DMS153 treated with DMSO at 0.1 percent for 48 hours (cell line): Measurements from ENCODE around the gene ADTRP.

ENCODE experiments used
- DNase-seq: peaks from one replicate; lab custom pipeline; 2025; ENCODE audit not compliant: unreplicated experiment; lab: John Stamatoyannopoulos, UW

ADTRP gene

DNA sequence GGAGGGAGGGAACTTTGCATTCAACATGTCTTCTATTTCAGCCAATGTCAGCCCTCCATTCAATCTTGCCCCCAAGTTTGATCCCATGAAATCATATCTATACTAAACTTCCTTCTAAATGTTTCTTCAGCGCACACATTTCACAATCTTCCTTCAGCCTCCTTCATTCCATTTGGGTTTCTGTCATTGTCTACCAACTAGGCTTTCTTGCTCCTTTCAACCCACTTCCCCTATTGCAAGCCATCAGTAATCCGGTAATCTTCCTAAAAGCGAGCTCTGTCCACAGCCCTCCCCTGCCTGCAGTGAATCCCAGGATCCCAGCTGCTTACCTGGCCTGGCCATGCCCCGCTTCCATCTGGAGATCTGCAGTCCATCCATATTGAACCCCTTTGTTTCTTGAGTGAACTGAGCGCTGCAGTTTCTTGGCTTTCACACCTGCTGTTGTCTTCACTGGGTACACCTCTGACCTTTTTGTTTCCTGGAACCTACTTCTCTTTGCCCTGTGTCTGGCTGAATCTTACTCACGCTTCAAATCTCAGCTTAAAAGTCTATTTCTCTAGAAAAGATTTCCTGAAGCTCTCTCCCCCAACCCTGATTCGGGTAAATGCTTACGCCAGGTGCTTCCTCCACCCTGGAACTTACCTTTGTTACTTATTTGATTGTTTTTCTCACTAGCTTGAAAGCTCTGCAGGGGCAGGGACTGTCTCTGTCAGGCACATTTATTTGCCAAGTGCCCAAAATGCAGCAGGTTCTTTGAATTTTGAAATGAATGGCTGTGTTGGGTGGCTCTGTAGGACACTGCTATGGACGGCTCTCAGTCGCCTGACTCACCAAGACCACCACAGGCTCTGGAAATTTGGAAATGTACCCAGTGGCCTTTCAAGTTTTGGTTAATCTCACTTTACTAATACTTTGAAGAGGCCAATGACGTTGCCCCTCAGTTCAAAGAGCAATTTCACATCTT, 50.3 kb downstream of the ADTRP start:
- no peak for DNase-seq

DNA sequence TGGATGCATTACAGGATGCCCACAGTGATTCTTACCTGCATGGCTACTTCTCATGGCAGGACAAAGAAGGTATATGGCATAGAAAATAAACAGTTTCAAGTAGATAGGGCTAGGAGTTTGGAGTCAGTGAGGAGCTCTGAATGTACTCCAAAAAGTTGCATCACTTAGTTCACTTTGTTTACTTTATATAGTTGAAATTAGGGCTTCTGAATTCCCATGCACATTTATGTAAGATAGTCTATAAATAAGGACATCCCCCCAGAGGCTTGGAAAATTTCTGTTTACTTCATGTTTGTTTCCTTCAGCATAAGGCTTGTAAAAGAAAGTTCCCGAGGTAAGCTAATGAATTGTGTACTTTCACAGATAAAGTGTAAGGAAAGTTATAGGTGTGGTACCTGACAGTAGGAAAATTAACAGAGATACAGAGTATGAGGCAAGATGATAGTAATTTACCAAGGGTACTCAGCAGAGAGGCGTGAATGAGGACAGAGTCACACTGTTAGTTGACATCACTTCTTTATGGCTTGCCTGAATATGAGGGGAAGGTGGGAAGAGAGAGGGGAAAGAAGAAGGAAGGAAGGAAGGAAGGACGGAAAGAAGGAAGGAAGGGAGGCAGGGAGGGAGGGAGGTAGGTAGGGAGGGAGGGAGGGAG, 51.1 kb downstream of the ADTRP start:
- no peak for DNase-seq

DNA sequence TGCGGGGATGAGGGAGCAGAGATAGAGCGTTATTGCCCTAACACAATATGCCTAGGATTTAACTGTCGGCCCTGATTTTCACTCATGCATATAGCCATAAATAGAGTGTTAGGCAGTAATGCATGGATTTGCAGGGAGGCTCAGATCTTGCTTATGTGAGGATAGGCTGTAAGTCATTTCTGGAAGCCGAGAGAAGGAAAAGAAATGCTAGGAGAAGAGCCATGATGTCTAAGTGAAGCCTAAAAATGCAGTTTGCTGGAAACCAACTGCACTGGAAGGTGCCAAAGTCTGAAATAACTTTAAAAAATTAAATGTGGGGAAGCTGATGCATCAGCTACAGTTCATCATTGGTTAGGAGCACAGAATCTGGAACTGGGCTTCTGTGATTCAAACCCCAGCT, 54.3 kb downstream of the ADTRP start:
- no peak for DNase-seq

DNA sequence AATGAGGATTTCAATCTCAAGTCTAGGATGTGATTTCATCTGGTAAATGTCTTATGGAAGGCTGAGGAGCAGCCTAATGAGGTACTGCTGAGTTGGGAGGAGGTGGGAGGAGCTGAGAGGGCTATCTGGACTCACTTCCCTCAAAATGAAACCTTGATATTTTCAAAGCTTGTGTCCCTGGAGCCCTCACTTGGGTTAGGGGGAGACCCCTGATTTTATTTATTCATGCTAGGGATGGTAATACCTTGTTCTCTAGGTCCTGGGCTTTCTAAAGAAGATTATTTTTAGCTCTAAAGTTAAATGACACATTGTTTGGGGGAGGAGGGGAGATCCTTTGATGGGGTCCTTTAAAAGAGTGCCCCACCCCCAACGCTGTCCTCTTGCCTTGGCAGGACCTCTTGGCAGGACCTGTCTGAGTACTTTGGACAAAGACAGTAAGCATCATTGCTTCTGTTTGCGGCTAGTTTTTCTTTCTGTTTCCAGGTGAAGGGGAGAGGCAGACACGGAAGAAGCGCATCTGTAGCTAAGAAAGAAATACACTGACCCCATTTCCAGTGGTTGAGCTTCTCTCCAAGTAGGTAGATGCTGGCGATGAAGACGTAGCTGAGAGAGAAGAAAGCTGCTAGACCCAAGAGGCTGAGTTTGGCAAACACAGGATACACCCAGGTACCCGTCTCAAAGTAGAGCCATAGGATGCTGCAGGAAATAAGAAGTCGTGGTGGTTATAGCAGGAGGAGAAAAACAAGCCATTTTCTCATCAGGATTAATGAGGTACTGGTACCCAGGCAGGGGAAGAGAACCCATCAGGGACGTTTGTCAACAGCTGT, 55.6 kb downstream of the ADTRP start:
- no peak for DNase-seq

DNA sequence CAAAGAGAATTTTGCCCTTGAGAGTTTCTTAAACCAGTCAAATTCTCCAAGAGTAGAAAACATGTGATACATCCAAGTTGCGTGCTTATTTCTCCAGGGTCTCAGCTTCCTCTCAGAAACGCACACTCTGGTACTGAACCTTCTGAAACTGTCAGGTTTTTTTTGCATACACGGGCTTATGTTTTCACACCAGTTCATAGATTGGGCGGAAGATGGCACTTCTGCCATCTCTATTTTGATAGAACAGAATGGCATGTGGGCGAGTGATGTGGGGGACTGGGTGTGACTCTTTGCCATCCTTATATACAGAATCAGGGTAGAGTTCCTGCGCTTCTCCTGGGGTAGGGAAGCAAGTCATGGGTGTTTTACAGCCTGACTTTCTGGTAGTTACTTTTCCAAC, 56.4 kb downstream of the ADTRP start:
- no peak for DNase-seq

DNA sequence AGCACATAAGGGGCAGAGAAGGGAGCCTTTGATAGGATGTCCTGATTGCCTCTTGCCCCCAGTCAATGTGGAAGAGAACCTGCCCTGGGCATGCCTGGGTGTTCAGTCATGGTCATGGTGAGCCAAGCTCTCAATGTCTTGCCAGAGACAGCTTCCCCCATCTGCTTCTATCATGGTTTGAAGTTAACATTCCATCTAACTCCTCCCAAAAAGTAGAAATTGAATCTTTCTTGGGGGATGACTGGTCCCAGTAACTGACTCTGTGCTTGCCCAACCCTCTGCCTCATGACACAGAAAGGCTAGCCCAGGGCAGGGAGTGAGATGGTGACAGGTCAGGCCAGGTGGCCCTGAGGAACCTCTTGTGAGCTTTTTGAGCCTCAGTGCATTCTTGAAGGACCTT, 60.1 kb downstream of the ADTRP start:
- DNase-seq, result no peak

DNA sequence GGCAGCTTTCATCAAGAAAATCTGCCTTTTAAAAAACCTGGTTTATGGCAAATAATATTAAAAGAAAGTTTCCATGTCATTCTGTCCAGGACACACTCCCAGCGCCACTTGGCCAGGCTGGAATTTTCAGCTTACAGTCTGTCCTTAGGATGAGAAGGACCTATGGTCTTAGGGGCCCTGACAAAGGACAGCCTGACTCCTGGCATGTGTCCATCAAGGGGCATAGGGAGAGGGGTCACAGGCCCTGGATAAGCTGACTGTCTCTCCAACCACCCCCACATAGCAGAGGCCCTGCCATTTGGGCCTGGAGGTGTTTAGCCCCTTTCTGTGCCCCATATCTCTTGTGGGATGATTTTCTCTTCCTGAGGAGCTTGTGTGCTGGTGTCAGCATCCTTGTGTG, 60.6 kb downstream of the ADTRP start:
- no peak for DNase-seq

DNA sequence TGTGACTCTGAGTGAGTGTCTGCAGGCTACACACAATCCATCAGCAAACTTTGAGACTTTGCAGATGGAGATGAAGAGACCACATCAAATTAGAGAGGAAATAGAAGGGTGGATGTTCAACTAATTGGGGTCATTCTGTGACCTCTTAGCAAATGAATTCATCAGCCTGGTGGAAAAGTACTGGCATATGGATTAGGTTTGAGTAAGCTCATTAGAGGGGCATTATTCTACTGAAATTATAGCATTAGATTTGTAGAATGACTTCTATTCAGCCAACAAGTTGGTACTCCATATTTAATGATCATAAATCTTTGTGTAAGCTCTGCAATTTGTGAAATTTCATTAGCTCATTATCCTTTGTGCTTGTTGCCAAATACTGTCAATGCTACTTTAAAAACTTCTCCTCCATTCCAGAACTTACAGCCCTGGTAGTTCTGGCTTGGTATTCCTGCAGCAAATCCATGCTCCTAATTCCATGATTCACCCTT, 63.8 kb downstream of the ADTRP start:
- DNase-seq, result no peak

DNA sequence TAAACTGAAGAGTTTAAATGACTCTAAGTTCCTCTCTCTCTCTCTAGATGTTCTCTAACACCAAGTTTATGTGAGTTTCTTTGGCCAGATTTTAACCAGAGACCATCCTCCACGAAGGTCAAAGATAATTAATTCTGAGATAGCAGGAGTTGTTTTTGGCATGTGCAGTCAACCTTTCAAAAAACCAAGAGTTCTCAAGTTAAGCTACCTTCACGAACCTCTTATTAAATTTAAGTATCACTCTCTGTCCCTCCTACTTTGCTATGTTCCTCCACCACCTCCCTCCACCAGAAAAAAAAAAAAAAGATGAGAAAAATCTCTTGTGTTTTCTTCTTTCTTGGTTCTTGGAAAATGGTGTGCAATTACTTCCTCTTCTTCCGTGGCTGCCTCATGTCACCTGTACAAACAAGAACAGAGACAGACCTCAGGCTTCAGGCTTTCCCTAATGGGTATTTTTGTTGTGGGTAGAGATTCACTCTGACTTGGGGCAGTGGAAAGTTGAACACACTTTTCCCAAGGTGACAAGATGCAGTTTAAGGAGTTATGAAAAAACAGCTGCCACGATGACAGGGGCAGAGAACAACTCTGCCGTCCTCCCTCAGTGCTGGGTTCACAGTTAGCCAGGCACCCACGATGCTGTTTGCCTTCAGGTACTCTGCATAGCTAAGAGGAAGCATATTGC, 64.3 kb downstream of the ADTRP start:
- no peak for DNase-seq

DNA sequence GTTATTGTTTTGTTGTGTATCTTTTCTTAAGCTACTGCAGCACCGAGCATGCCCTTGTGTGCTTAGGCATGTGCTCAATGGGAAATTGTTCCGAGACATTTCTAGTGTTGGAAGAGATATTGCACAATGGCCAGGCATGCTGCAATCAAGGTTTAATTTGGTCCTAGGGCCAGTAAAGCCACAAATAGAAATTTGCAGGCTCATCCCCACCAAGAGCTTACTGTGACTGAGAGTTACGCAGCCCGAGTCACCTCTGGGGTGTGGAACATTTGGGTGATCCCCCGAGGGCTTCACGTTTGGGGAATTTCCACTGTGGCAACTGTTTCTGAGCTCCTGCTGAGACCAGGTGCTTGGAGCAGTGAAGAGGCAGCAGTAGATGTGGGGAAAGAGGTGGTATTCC, 65.8 kb downstream of the ADTRP start:
- DNase-seq, result no peak

DNA sequence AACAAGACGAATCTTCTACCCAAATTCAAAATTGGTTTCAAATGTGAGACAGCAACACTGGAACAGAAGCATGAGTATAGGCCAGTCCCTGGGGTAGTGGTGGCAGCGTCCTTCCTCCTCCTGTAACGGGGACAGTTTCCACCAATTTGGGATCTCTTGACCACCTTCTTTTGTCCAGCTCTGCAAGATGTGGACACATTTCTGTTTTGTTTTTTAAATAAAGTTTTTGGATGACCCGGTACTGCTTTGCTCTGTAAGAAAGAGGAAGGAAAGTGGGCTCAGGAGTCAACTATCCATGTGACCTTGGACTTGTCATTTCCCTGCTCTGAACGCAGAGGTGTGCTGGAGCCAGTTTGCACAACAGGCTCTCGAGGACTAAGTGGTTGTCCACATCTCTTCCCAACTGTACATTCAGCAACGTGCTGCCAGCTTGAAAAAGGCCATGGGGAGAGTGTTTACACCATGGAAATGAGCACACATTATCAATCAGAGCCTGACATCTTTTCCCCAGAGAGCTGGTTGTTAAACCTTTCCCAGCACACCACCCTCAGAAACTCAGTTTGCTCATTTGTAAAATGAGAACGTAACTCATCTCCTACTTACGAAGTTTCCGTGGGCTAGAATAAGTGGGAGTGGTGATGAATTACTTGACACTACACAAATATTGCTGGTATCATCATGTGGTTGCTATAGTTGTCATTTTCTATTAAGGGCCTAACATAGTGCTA, 66.5 kb downstream of the ADTRP start:
- no peak for DNase-seq

DNA sequence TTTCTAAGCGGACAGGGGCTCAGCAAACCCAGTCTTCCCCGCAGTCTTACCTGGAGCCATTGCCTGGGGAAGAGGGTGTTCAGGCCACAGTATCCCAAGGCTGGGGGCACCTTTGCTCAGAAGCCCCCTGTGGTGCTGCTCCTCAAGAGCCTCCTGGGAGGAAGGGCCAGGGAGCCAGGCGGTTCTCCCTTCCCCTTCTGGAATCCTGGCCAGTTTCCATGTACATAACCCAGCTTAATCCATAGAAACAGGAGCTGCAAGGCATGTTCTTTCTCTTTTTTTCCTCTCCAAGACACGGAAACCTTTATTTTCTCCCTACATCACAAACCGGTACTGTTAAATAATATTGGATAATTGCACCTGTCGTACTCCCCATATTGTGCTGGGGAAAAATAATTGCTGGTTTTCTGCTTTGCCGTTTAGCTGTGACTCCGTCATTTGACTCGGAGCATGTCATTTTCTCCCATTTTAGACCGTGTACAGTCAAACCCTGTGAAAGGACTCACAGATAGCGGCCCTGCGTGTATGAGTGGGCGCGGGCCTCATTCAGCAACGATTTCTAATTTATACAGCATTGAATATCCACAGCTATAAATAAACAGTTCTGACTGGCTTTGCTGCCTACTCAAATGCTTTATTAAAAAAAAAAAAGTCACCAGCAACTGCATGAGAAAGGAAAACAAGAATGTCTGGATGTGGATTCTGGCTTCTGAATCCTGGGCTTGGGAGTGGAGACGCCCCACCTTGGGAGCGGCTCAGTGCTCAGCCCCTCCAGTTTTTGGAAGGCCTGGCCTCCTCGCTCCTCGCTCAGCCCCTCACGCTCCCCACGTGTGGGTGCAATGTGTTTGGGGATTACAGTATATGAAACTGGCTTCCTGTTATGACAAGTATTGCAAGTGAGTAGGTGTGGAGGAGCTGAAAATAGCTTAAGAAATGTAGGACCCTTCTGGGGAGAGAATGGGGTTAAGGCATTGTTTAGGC, 67.3 kb downstream of the ADTRP start:
- DNase-seq, result no peak

DNA sequence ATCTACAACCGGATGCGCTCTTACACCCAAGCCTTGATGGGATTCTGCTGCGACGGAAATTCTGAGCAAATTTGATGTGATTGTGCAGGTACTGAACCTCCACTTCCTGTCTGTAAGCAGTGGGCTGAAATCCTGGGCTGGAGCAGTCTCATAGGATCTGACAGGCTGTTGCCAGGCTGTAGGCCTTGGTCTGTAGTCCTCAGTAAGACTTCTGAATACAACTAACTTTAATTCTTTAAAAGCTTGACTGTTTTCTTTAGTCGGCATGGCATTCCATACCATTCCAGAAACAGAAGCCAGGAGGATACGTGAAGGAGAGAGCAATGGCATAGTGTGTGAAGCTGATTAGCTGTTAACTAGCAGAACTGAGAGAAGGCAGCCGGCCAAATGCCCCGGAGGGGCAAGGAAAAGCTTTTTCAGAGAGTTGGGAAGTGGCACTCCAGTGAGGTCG, 68.3 kb downstream of the ADTRP start:
- DNase-seq, result no peak

DNA sequence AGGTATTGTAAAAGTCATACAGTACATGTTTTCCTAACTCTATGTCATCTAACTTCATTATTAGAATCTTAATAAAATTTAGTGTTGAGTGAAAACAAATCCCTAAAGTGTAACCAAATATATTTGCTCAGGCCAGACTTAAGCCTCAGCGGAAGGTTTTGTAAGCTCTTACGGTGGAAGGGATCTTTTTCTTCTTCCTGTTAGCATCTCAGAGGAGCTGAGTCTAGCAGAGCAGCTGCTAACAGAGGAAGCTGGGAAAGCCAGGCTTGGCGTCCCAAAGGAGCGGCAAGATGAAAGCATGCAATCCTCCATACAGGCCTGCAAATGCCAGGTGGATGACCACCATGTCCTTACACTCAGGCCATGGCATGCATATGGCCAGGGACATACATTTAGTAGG, 72.4 kb downstream of the ADTRP start:
- DNase-seq, result no peak

DNA sequence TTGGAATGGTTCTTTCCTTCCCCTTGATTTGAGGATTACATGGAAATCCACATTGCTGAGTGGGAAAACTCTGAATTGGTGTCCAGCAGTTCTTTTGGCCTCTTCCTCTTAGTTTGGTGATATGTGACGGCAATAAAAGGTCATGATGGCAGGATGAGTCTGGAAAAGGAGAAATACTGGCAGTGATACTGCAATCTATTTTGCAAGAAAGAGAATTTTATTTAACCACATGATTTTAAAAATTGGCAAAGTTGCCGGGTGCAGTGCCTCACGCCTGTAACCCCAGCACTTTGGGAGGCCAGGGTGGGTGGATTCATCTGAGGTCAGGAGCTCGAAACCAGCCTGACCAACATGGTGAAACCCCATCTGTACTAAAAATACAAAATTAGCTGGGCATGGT, 73.1 kb downstream of the ADTRP start:
- no peak for DNase-seq

DNA sequence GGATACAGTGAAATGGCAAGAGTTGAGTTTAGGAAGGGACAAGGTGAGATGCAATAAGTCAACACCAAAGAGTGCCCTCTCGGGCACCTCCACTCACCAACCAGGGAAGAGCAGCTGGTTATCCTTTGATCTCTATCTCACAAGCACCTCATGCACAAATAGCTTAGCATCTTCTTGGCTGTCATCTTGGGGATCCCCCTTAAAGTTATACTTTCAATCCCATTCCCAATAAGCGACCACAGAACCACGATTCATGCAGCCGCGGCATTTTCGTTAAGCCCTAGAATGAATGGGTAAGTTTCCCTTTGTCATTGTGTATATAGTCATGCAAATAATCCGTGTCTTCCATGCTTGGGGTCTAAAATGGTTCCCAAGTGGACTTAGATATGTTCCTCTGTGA, 73.5 kb downstream of the ADTRP start:
- no peak for DNase-seq

DNA sequence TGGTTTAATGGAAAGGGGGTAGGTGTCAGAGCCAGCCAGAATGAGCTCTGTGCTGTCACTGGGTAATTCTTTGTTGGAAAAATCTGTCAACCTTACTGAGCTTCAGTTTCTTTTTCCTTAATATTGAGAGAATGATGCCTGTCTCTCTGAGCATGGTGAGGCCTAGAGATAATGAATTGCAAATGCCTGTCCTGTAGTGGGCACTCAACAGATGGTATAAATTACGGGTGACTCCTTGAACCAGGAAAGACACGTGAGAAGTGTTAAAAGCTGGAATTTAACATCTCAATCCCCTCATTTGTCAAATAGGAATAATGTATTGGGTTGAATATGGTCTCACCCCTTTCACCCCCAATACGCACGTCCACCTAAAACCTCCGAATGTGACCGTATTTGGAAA, 74.9 kb downstream of the ADTRP start:
- no peak for DNase-seq

DNA sequence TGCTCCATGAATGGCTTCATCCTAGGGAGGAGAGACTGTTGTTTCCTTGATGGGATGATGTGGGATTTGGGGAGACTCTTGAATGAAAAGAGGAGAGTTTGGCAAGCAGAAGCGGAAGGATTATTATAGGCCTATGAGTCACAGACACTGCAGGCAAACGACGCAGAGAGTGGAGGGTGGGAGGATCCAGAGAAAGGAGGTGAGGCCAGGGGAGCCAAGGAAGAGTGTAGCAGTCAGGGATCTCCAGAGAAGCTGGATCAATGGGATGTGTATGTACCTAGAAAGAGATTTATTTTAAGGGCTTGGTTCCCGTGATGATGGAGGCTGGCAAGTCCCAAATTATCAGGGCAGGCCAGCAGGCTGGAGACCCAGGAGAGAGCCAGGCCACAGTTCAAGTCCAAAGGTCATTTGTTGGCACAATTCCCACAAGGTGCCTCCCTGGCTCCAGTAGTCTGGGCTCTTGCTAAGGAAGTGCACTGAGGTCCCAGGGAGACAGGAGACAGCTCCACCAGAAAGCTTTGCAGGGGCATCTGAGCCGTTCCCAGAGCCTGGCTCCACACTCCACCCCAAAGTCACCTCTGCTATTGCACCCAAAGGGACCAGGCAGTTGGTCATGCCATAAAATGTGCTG, 76.0 kb downstream of the ADTRP start:
- DNase-seq, result no peak

DNA sequence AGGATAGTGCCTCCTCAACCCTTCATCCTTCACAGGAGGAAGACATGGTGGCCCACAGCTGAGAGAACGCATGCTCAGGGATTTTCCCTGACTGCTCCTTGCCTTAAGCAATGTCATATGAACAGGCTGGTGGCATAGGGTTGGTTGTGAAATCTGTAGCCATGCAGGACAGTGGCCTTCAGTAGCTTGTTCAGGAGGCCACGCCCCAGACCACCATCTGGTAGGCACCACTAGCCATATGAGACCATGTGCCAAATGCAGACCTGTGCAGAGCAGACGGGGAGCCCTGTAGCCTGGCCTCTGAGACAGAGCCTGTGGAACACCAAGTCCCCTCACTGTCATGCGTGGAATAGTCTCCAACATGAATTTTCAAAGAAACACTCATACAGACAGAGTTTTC, 76.5 kb downstream of the ADTRP start:
- DNase-seq, result no peak
